GM23248 (cell line): Measurements from ENCODE around the gene CTAGE4. TPM values are rescaled to one million over a fixed set of nuclear protein-coding genes. Genes with fewer than 3 reads are reported as not detected.
"Not testable (repeated sequence)": the region's sequence is repeated elsewhere in the genome, so short reads cannot be mapped to it uniquely, and the experiment has no call there.

ENCODE experiments used
- DNase-seq: peaks from one replicate; pipeline ENCODE4 v3.0.0-alpha.2; 2015
- H2AFZ ChIP-seq: fragments of 200-600 bp; sonication (generic); 2 replicates; pipeline ENCODE4 v1.6.1; 2016; ENCODE audit warnings: antibody characterized with exemption
- H3F3A ChIP-seq: fragments of 200-600 bp; sonication (generic); 2 replicates; pipeline ENCODE4 v1.6.1; 2016; ENCODE audit warnings: mild to moderate bottlenecking, antibody characterized with exemption, mixed run types; ENCODE audit not compliant: insufficient read depth
- H3K27ac ChIP-seq: fragments of 200-600 bp; sonication (generic); 2 replicates; pipeline ENCODE4 v1.5.1; 2016; ENCODE audit warnings: mild to moderate bottlenecking
- H3K27me3 ChIP-seq: fragments of 200-600 bp; sonication (generic); replicated peaks from 2 replicates; pipeline ENCODE4 v1.6.1; 2016; ENCODE audit warnings: mild to moderate bottlenecking; ENCODE audit not compliant: insufficient read depth
- H3K36me3 ChIP-seq: fragments of 200-600 bp; sonication (generic); 2 replicates; pipeline ENCODE4 v1.6.1; 2016; ENCODE audit warnings: low read depth, mild to moderate bottlenecking
- H3K4me1 ChIP-seq: fragments of 200-600 bp; sonication (generic); 2 replicates; pipeline ENCODE4 v1.6.1; 2016; ENCODE audit warnings: mild to moderate bottlenecking; ENCODE audit not compliant: insufficient read depth
- H3K4me2 ChIP-seq: fragments of 200-600 bp; sonication (generic); one replicate; pipeline ENCODE4 v1.6.1; 2016; ENCODE audit warnings: mild to moderate bottlenecking; ENCODE audit not compliant: unreplicated experiment
- H3K4me3 ChIP-seq: fragments of 200-600 bp; sonication (generic); 2 replicates; pipeline ENCODE4 v1.5.1; 2016; ENCODE audit warnings: mild to moderate bottlenecking
- H3K79me2 ChIP-seq: fragments of 200-600 bp; sonication (generic); 2 replicates; pipeline ENCODE4 v1.6.1; 2016; ENCODE audit warnings: mild to moderate bottlenecking; ENCODE audit not compliant: insufficient read depth
- H3K9ac ChIP-seq: fragments of 200-600 bp; sonication (generic); 2 replicates; pipeline ENCODE4 v1.6.1; 2016; ENCODE audit warnings: mild to moderate bottlenecking
- H3K9me2 ChIP-seq: fragments of 200-600 bp; sonication (generic); 2 replicates; pipeline ENCODE4 v1.6.1; 2016; ENCODE audit warnings: mixed run types, mild to moderate bottlenecking, moderate library complexity; ENCODE audit not compliant: insufficient read depth
- H3K9me3 ChIP-seq: fragments of 200-600 bp; sonication (generic); one replicate; pipeline ENCODE4 v1.6.1; 2017; ENCODE audit warnings: low read depth
- H4K20me1 ChIP-seq: fragments of 200-600 bp; sonication (generic); 2 replicates; pipeline ENCODE4 v1.6.0; 2016; ENCODE audit not compliant: insufficient read depth
- WGBS, 2 experiments: methylation state at CpG; one replicate each; pipeline ENCODE4 v1.1.6; 2015 to 2017; ENCODE audit warnings: low lambda C conversion rate in 2 of 2, low coverage in 1 of 2; ENCODE audit errors: missing lambda C conversion rate in 2 of 2; 5-methylcytosine and 5-hydroxymethylcytosine counted together
- in situ Hi-C: fragments of 300-500 bp; cut with MboI; formaldehyde crosslinking; loops from 2 replicates; pipeline ENCODE4 v1.15.0; 2020
- polyA plus RNA-seq: library from polyadenylated mRNA; unstranded; fragments of >200 nt; fragmentation: Nextera tagmentation; extraction: Ambion mirVana; gene quantifications from 2 replicates; pipeline ENCODE4 v1.2.1, GENCODE V29; 2016
- total RNA-seq: library from RNA; depleted of rRNA; stranded (reverse); fragments of >200 nt; shearing (Covaris generic); gene quantifications from 2 replicates; pipeline ENCODE4 v1.2.3, GENCODE V29; 2014

Gene CTAGE4
- total and polyA plus RNA-seq, 2 experiments from 2014 or later = 1.0 TPM; not detected in 1

DNA sequence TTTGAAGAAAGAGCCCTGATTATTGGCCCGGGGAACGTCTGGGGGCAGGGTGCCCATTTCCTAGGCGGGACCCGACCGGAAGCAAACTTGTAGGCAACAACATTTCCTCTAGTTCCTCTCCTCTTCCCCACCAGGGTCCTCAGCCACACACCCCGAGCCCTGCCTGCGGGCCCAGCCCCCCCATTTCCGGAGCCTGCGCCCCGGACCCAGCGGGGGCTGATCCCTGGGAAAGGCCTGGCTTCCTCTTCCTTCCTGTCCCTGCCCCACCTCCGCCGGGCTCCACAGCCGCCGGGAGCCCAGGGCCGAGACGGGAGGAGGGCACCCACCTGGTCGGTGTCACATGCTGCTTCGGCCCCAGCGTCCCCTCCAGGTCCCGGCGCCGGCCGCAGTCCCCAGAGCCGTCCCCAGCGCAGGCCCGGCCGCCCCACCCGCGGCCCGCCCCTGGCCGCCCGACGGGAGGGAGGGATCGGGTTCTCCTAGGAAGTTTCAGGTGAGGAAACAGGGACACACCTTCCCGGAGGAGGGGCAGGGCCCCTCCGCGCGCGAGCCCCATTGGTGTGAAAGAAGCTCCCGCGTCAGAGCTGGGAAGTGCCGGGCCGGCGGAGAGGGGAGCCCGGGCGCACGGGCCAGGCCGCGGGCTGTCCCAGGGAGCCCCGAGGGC lies 12.1 kb downstream of the CTAGE4 start, which contains the start of gene ARHGEF35:
Gene ARHGEF35 (minus strand): TSS at position 622 of the 661 bp plus-strand sequence. CDS start 7,450 bp downstream, outside the sequence.
- H3K36me3 ChIP-seq, H4K20me1 ChIP-seq, H3F3A ChIP-seq, H3K79me2 ChIP-seq, H3K9me3 ChIP-seq, H3K4me1 ChIP-seq, DNase-seq, H3K27ac ChIP-seq, in situ Hi-C loops, H3K27me3 ChIP-seq, H3K4me2 ChIP-seq, H2AFZ ChIP-seq, H3K9me2 ChIP-seq: not testable (repeated sequence)
- WGBS, 2 experiments = 0 to 3% methylated on average over 2 to 15 of the region's 51 CpGs
- Histone ChIP-seq H3K9ac (peak within 1 kb of the TSS; percentile 66), H3K4me3 (0 out of 2 replicates have a peak within 1 kb of the TSS, but pooled peaks have one; percentile 54)

DNA sequence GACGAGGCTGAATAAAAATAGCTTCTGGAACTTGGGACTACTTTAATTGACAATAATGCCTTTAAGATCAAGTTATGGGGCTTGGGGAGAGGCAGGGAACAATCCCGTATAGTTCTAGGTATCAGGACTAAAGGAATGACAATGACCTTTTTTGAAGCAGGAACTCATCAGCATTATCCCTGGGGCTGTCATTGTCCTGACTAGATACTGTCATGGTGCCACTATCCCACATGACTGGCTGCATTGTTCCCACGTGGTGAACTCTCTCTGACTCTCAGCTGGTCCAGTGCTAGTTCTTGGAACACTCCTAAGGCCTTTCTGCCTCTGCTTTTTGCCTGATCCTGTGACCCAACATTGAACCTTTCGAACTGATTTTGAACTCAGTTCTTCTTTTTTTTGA lies 15.7 kb downstream of the CTAGE4 start:
- H3K36me3 ChIP-seq, H3K27me3 ChIP-seq, H3K27ac ChIP-seq, H3K9me2 ChIP-seq, in situ Hi-C loops, H3K4me3 ChIP-seq, H2AFZ ChIP-seq, H3K9me3 ChIP-seq, H3K79me2 ChIP-seq, DNase-seq, H3K4me2 ChIP-seq, H3K4me1 ChIP-seq, H3F3A ChIP-seq, H4K20me1 ChIP-seq, H3K9ac ChIP-seq: not testable (repeated sequence)
- WGBS, 2 experiments = 67 to 68% methylated on average over 3 of the region's 4 CpGs

DNA sequence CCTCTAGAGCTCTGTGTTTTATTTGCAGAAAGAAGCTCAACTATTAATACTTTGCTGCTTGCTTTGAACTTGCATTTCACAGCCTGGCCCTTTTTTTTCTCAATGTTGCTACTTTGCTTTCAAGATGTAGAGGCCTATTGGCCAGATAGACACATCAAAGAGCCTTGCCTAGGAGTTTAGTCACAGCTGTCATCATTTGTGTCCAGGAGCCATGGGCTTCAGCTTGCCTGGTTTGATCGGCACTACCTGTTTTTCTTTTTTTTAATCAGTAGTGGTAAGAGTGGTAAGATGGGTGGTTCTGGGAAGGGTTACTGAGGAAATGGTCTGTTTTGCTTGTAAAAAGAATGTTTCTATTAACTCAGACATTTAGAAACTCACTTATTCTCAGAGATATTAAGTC lies 18.7 kb downstream of the CTAGE4 start:
- H3K4me3 ChIP-seq, H3K79me2 ChIP-seq, H2AFZ ChIP-seq, H3K27me3 ChIP-seq, H3K27ac ChIP-seq, H3K9me3 ChIP-seq, H3K4me1 ChIP-seq, in situ Hi-C loops, DNase-seq, H3F3A ChIP-seq, H3K9me2 ChIP-seq, H3K36me3 ChIP-seq, H4K20me1 ChIP-seq, H3K9ac ChIP-seq, H3K4me2 ChIP-seq: not testable (repeated sequence)
- whole genome bisulfite sequencing, 2 experiments = no CpG with 5 or more reads among the region's 1 CpG

DNA sequence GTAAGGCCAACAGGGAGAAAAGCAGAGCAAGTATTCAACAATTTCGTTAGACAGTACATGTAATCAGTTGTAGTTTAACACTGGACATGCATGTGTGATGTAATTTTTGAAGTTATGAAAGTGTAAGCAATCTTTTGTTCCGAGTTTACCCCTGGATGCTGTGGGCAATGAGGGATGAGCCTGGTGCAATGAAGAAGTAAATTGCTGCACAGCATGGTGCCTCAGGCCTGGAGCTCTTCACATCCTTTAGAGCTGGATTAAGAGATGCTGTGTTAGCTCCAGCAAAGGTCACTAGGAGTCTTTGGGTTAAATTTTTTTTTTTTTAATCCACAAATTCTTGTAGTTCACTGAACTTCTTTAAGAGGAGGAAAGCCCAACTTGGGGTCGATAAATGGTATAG lies 19.8 kb downstream of the CTAGE4 start:
- H3K36me3 ChIP-seq, H3K9me3 ChIP-seq, H3K27me3 ChIP-seq, in situ Hi-C loops, H3F3A ChIP-seq, H3K4me3 ChIP-seq, H3K4me2 ChIP-seq, H4K20me1 ChIP-seq, H3K9ac ChIP-seq, H3K9me2 ChIP-seq, H3K27ac ChIP-seq, DNase-seq, H3K79me2 ChIP-seq, H3K4me1 ChIP-seq, H2AFZ ChIP-seq: not testable (repeated sequence)
- no CpG with 5 or more reads among the region's 3 CpGs for whole genome bisulfite sequencing, 2 experiments

DNA sequence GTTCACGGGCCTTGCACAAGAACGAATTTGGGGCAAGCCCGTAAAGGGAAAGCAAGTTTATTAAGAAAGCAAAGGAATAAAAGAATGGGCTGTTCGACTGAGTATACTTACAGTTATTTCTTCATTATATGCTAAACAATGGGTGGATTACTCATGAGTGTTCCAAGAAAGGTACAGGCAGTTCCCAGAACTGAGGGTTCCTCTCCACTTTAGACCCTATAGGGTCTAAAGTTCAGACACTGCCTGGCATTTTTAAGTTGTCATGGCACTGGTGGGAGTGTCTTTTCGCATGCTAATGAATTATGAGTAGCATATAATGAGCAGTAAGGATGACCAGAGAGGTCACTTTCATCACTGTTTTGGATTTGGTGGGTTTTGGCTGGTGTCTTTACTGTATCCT lies 22.0 kb downstream of the CTAGE4 start:
- DNase-seq, H3K9ac ChIP-seq: not testable (repeated sequence)

DNA sequence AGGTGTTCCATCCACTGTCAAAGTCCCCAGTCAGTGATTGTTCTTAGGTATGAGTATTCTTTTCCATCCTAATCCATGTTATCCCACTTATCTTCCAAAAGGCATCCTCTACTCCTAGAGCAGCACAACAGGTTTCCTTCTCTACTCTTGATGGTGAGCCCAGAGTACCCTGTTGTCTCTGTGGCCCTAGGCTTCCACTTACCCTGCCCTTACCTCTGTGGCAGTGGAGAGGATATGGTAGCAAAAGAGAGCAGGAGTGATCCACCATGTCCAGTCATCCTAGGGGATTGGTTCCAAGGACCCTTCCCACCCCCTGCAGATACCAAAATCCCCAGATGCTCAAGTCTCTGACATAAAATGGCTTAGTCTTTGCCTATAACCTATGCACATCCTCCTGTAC lies 33.9 kb downstream of the CTAGE4 start:
- DNase-seq, H3K4me3 ChIP-seq, H3K36me3 ChIP-seq, H3K27ac ChIP-seq, H3K4me1 ChIP-seq, H3F3A ChIP-seq, H4K20me1 ChIP-seq, H2AFZ ChIP-seq, in situ Hi-C loops, H3K9me2 ChIP-seq, H3K9ac ChIP-seq, H3K4me2 ChIP-seq, H3K27me3 ChIP-seq, H3K79me2 ChIP-seq, H3K9me3 ChIP-seq: not testable (repeated sequence)

More for the DNA sequence above, 22.0 kb downstream of the CTAGE4 start:
- H3K4me1 ChIP-seq, H3K4me2 ChIP-seq, H3K27ac ChIP-seq, H3K79me2 ChIP-seq, H3K9me3 ChIP-seq, H3K4me3 ChIP-seq, H3F3A ChIP-seq, H4K20me1 ChIP-seq, H3K27me3 ChIP-seq, H2AFZ ChIP-seq, in situ Hi-C loops, H3K36me3 ChIP-seq, H3K9me2 ChIP-seq: not testable (repeated sequence)
- no CpG with 5 or more reads among the region's 5 CpGs for WGBS, 2 experiments

DNA sequence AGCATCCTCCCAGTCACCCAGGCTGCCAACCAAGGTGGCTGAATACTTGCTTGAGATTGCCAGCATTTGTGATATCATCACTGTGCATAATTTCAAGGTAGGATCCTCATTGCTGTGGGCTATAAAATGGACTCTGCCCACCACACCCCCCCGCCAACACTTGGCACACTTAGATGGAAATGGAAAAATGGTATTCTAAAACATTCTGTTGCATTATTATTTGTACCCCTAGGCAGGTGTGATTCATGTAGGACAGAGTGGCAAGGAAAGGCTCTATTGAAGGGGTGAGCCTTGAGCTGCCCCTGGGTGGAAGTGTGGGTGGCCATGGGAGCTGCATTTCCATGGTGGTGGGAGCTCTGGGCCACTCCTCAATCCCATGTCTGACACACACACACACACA lies 35.3 kb downstream of the CTAGE4 start:
- H3K36me3 ChIP-seq, H3K79me2 ChIP-seq, H2AFZ ChIP-seq, H4K20me1 ChIP-seq, H3F3A ChIP-seq, DNase-seq, in situ Hi-C loops, H3K4me3 ChIP-seq, H3K9me3 ChIP-seq, H3K4me2 ChIP-seq, H3K9me2 ChIP-seq, H3K27ac ChIP-seq, H3K9ac ChIP-seq, H3K4me1 ChIP-seq, H3K27me3 ChIP-seq: not testable (repeated sequence)
- 96 to 100% methylated on average over 1 of the region's 1 CpG for WGBS, 2 experiments

DNA sequence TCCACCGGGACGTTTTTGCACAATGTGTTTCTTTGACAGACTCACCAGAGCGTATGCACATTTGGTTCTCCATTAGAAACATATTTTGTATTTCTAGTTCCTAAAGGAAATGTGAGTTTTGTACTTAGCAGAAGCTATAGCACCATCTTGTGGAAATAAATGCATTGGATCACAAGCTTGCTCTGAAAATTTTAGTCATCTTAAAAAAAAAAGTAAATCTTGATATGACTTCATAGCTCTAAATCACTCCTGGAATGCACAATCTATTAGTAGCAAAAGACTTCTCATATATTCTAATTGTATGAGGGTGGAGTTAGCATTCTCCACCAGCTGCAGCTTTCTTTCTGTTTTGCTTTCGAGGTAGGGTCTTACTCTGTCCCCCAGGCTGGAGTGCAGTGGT lies 35.9 kb downstream of the CTAGE4 start:
- H3F3A ChIP-seq, H4K20me1 ChIP-seq, in situ Hi-C loops, H3K9ac ChIP-seq, DNase-seq, H3K4me1 ChIP-seq, H3K9me2 ChIP-seq, H3K27me3 ChIP-seq, H3K9me3 ChIP-seq, H3K79me2 ChIP-seq, H3K4me3 ChIP-seq, H3K4me2 ChIP-seq, H3K27ac ChIP-seq, H2AFZ ChIP-seq, H3K36me3 ChIP-seq: not testable (repeated sequence)
- WGBS, 2 experiments = 29 to 42% methylated on average over 1 of the region's 4 CpGs
